GM12878 (cell line): Measurements from ENCODE around the gene CLPSL1. TPM values are rescaled to one million over a fixed set of nuclear protein-coding genes. Genes with fewer than 3 reads are reported as not detected.

Experiments used
- ATAC-seq: fragments of 200-7000 bp; cut with Tn5 transposase; 3 replicates; pipeline ENCODE4 v1.9.1; 2020; ENCODE audit warnings: mild to moderate bottlenecking, moderate library complexity
- BruUV-seq: library from RNA; stranded (reverse); fragments of 400-500 nt; replicated peaks from 2 replicates; lab custom pipeline; 2021; lab: Mats Ljungman, UMichigan
- CTCF ChIA-PET: fragments of 300-600 bp; sonication (Branson Sonifier 250); formaldehyde crosslinking; extraction: SDS; loops from one replicate; lab custom pipeline; 2021; ENCODE audit warnings: inconsistent platforms; lab: Yijun Ruan, JAX
- POLR2A ChIA-PET: fragments of 350-600 bp; formaldehyde crosslinking; extraction: SDS; loops from one replicate; lab custom pipeline; 2021; ENCODE audit warnings: inconsistent platforms; lab: Charles Lee
- RAD21 ChIA-PET: fragments of 300-600 bp; sonication (Branson Sonifier 250); formaldehyde crosslinking; loops from one replicate; lab custom pipeline; 2023; ENCODE audit warnings: antibody characterized with exemption; ENCODE audit not compliant: unreplicated experiment; lab: Charles Lee
- SMC1A ChIA-PET: fragments of 300-600 bp; sonication (Branson Sonifier 250); formaldehyde crosslinking; loops from one replicate; lab custom pipeline; 2023; ENCODE audit not compliant: unreplicated experiment, uncharacterized antibody; lab: Charles Lee
- DNase-seq: peaks from one replicate; pipeline ENCODE4 v3.0.0-alpha.2; 2011; ENCODE audit warnings: low read depth, low spot score
- FAIRE-seq: peaks from 3 replicates; lab custom pipeline; 2011; peaks lifted over from hg19 to GRCh38; lab: Jason Lieb, UNC
- H2AFZ ChIP-seq: 2 replicates; pipeline ENCODE4 v1.6.0; 2011; ENCODE audit warnings: low read depth, low read length, control low read depth; ENCODE audit not compliant: control insufficient read depth
- H3K27ac ChIP-seq: 2 replicates; pipeline ENCODE4 v1.5.1; 2011; ENCODE audit warnings: control low read depth; ENCODE audit not compliant: control insufficient read depth, insufficient read depth
- H3K27me3 ChIP-seq, 2 experiments: replicated peaks in 1 of 2; 2 replicates each; pipeline versions ENCODE4 v1.6.0 to v1.6.1; 2011; ENCODE audit warnings: low read length in 1 of 2; ENCODE audit not compliant: control insufficient read depth in 2 of 2, insufficient read depth in 2 of 2
- H3K36me3 ChIP-seq, 2 experiments: 2 replicates each; pipeline ENCODE4 v1.5.1; 2011; ENCODE audit warnings: low read length in 1 of 2; ENCODE audit not compliant: control insufficient read depth in 2 of 2, insufficient read depth in 2 of 2
- H3K4me1 ChIP-seq: 2 replicates; pipeline ENCODE4 v1.6.1; 2011; ENCODE audit warnings: mild to moderate bottlenecking, low read length, moderate library complexity, mixed read lengths; ENCODE audit not compliant: control insufficient read depth, insufficient read depth
- H3K4me2 ChIP-seq: 2 replicates; pipeline ENCODE4 v1.6.0; 2011; ENCODE audit warnings: control low read depth; ENCODE audit not compliant: control insufficient read depth, insufficient read depth
- H3K4me3 ChIP-seq: fragments of 200-600 bp; sonication (generic); 2 replicates; pipeline ENCODE4 v1.5.1; 2016
- H3K79me2 ChIP-seq: 2 replicates; pipeline ENCODE4 v1.6.0; 2011; ENCODE audit warnings: low read length; ENCODE audit not compliant: control insufficient read depth, insufficient read depth
- H3K9ac ChIP-seq: 2 replicates; pipeline ENCODE4 v1.8.0; 2011; ENCODE audit warnings: low read length, control low read depth, mixed read lengths; ENCODE audit not compliant: control insufficient read depth, insufficient read depth
- H3K9me3 ChIP-seq: replicated peaks from 3 replicates; pipeline ENCODE4 v1.5.1; 2011; ENCODE audit warnings: mild to moderate bottlenecking, low read length; ENCODE audit not compliant: control insufficient read depth, insufficient read depth
- H4K20me1 ChIP-seq: 2 replicates; pipeline ENCODE4 v1.6.0; 2011; ENCODE audit not compliant: control insufficient read depth, insufficient read depth
- CBX5 ChIP-seq: sonication (generic); IDR thresholded peaks from 2 replicates; pipeline ENCODE4 v1.6.1; 2016; ENCODE audit warnings: low read depth, moderate library complexity, mild to moderate bottlenecking, inconsistent platforms
- MTA3 ChIP-seq: IDR thresholded peaks from 2 replicates; pipeline ENCODE4 v1.6.1; 2012; ENCODE audit warnings: low read length, inconsistent platforms, borderline replicate concordance
- NR2C1 ChIP-seq: fragments of 450-650 bp; IDR thresholded peaks from 2 replicates; pipeline ENCODE4 v1.6.1; 2017; ENCODE audit warnings: antibody characterized with exemption, mild to moderate bottlenecking, moderate library complexity
- POLR2AphosphoS2 ChIP-seq: IDR thresholded peaks from 2 replicates; pipeline ENCODE4 v1.6.1; 2011; ENCODE audit warnings: low read depth, mild to moderate bottlenecking, low read length, improper control_type of control experiment, moderate library complexity
- SIN3A ChIP-seq: IDR thresholded peaks from 2 replicates; pipeline ENCODE4 v1.6.1; 2012; ENCODE audit warnings: low read depth, low read length, improper control_type of control experiment
- SREBF2 ChIP-seq: IDR thresholded peaks from 2 replicates; pipeline ENCODE4 v1.6.1; 2012; ENCODE audit warnings: mild to moderate bottlenecking, low read length
- SRF ChIP-seq, 2 experiments: IDR thresholded peaks; 2 replicates each; pipeline ENCODE4 v1.6.1; 2011; ENCODE audit warnings: low read depth in 2 of 2, low read length in 2 of 2, mild to moderate bottlenecking in 1 of 2, moderate library complexity in 1 of 2
- ZNF217 ChIP-seq: fragments of 450-650 bp; IDR thresholded peaks from 2 replicates; pipeline ENCODE4 v1.6.1; 2017; ENCODE audit warnings: antibody characterized with exemption, mild to moderate bottlenecking
- ZSCAN29 ChIP-seq: fragments of 450-650 bp; IDR thresholded peaks from 2 replicates; pipeline ENCODE4 v1.6.1; 2017; ENCODE audit warnings: mild to moderate bottlenecking, moderate library complexity
- WGBS: methylation state at CpG from one replicate; pipeline ENCODE4 v1.1.6; 2016; ENCODE audit warnings: low lambda C conversion rate; ENCODE audit not compliant: insufficient replicate concordance, insufficient coverage; ENCODE audit errors: missing lambda C conversion rate; 5-methylcytosine and 5-hydroxymethylcytosine counted together
- in situ Hi-C: fragments of 300-500 bp; cut with MboI; formaldehyde crosslinking; loops from 9 replicates; pipeline ENCODE4 v1.14.3; 2018; ENCODE audit warnings: mixed read lengths
- intact Hi-C: fragments of 100-400 bp; cut with micrococcal nuclease; formaldehyde crosslinking; loops from one replicate; pipeline ENCODE4 v1.14.2; 2022; ENCODE audit not compliant: unreplicated experiment
- polyA plus RNA-seq, 11 experiments: library from polyadenylated mRNA; depleted of rRNA in 4 of 11; unstranded in 6 of 11; stranded (reverse) in 5 of 11; fragments of >200 nt; fragmentation: Nextera tagmentation in 4 of 11; fragmentation: Illumina TruSeq in 1 of 11; extraction: Ambion mirVana in 4 of 11; extraction: Trizol in 1 of 11; gene quantifications; 1 replicate in 1 of 11; 2 replicates in 10 of 11; pipeline versions ENCODE4 v1.2.1 to v1.2.3, GENCODE V29; 2011 to 2016; ENCODE audit warnings: inconsistent platforms in 2 of 11, missing spikeins in 2 of 11, low read depth in 1 of 11
- total RNA-seq, 4 experiments: library from RNA; depleted of rRNA in 3 of 4; stranded (reverse); fragments of >200 nt in 3 of 4; fragmentation: Illumina TruSeq in 1 of 4; extraction: Trizol in 1 of 4; gene quantifications; 2 replicates each; pipeline versions ENCODE4 v1.2.1 to v1.2.3, GENCODE V29; 2013 to 2021

CLPSL1 gene
- total and polyA plus RNA-seq, 10 of the 15 experiments (the other 5 are each of a cell fraction or from before 2014, with no cell fraction given): not detected

DNA sequence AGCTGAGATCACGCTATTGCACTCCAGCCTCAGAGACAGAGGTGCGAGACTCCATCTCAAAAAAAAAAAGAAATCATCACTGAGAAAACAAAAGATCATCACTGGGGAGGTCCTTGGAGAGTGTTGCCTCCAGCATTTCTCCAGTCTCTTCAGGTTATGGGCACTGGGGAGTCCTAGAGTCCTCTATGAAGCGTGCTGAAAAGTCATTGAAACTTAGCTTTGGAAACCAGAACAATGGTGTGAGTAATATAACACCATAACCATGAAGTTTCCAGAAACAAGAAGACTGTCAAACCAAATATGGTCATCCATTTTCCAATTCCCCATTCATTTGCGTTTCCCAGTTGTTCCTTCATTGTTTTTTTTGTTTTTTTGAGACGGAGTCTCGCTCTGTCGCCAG lies 30.3 kb upstream of the CLPSL1 start:
- H3K4me3 ChIP-seq: no peak overlapping the region
- FAIRE-seq (no peak), ATAC-seq (no peak), DNase-seq (no peak)
- no peak overlapping the region for H3K4me2 ChIP-seq
- no peak overlapping the region for H3K27ac ChIP-seq
- no peaks in the 10 kb centered on the region for H3K27me3 ChIP-seq
- TF ChIP-seq SRF (IDR thresholded peaks at IDR 0.05; ENCODE audit: low read depth in 2 of 2, low read length in 2 of 2): 0 out of 4 replicates have a peak, but pooled peaks of 1 of the 2 experiments have one; percentile 57
- no peak for TF ChIP-seq MTA3
- TF ChIP-seq NR2C1: no peak
- SMC1A ChIA-PET: interaction anchor here (1.1 kb wide), 1 partner anchor 10 kb away, joined by 3 read pairs; no protein-coding TSS in a partner anchor
- no peaks in the 10 kb centered on the region for H3K36me3 ChIP-seq
- POLR2A ChIA-PET: no interaction called here
- WGBS: 59% methylated on average over 7 of the region's 7 CpGs
- H3K9me3 ChIP-seq: peaks cover 2% of the 10 kb centered on the region; the same call in 2 of the 3 replicates
- H3K9ac ChIP-seq: no peak overlapping the region
- intact Hi-C loops (no loop called here), in situ Hi-C loops (no loop called here)
- CTCF ChIA-PET: interaction anchor here (1.0 kb wide), 1 partner anchor 9 kb away, joined by 4 read pairs; no protein-coding TSS in a partner anchor
- RAD21 ChIA-PET: no interaction called here
- no peaks in the 10 kb centered on the region for H4K20me1 ChIP-seq
- no peaks in the 10 kb centered on the region for H3K4me1 ChIP-seq
- H2AFZ ChIP-seq: no peak overlapping the region
- H3K79me2 ChIP-seq: no peaks in the 10 kb centered on the region
- BruUV-seq: no TSS peak

DNA sequence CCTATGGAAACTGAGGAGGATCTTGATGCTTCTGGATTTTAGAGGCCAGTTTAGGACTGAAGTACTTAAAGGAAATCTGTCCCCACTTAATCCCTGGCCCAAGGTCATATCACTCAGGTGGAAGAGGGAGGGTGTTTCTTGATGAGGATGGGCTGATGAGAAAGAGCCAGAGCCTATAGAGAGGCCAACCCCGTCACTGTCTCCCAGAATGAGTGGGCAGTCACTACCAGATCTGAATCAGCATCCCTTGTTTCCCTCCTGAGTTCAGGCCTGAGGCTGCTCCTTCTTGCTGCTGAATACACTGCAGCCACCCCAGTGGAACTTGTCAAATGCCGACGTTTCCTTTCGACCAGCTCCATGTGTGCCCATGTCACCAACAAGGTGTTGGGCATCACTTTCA lies 29.2 kb upstream of the CLPSL1 start:
- H3K4me3 ChIP-seq: no peak overlapping the region
- H2AFZ ChIP-seq: no peak overlapping the region
- intact Hi-C loops (no loop called here), in situ Hi-C loops (no loop called here)
- no peaks in the 10 kb centered on the region for H3K27me3 ChIP-seq
- ChIA-PET POLR2A (no interaction called here), SMC1A (no interaction called here), RAD21 (no interaction called here), CTCF (interaction anchor here (0.8 kb wide), 1 partner anchor 15 kb away, joined by 3 read pairs; the partner anchor contains the start of gene ARMC12)
- H3K36me3 ChIP-seq: no peaks in the 10 kb centered on the region
- BruUV-seq: no TSS peak
- no peaks in the 10 kb centered on the region for H3K4me1 ChIP-seq
- no peak overlapping the region for H3K27ac ChIP-seq
- H3K79me2 ChIP-seq: no peaks in the 10 kb centered on the region
- no peak overlapping the region for H3K9ac ChIP-seq
- peak; percentile 49; the same call in 1 of the 3 replicates for ATAC-seq
- no peak for FAIRE-seq
- TF ChIP-seq ZNF217 (no peak), CBX5 (no peak), SIN3A (no peak), ZSCAN29 (no peak), POLR2AphosphoS2 (no peak), SREBF2 (no peak)
- peaks cover 2% of the 10 kb centered on the region; the same call in 2 of the 3 replicates for H3K9me3 ChIP-seq
- no peak overlapping the region for H3K4me2 ChIP-seq
- no peaks in the 10 kb centered on the region for H4K20me1 ChIP-seq
- WGBS: 31% methylated on average over 4 of the region's 4 CpGs
- DNase-seq: no peak
